BJ (cell line): ENCODE measurements around the gene GRIK1. TPM values are rescaled to one million over a fixed set of nuclear protein-coding genes. Genes with fewer than 3 reads are reported as not detected.

Experiments used
- CTCF ChIA-PET: fragments of 350-600 bp; formaldehyde crosslinking; extraction: SDS; loops from one replicate; lab custom pipeline; 2021; ENCODE audit warnings: antibody characterized with exemption, inconsistent platforms; lab: Yijun Ruan, JAX
- POLR2A ChIA-PET: fragments of 300-600 bp; sonication (Branson Sonifier 250); formaldehyde crosslinking; extraction: SDS; loops from one replicate; lab custom pipeline; 2021; ENCODE audit warnings: antibody characterized with exemption; lab: Charles Lee
- DNase-seq: peaks from one replicate; pipeline ENCODE4 v3.0.0-alpha.2; 2011; ENCODE audit warnings: low read depth
- H3K27me3 ChIP-seq: 2 replicates; pipeline ENCODE4 v1.6.0; 2011; ENCODE audit warnings: low read length; ENCODE audit not compliant: control insufficient read depth, insufficient read depth
- H3K36me3 ChIP-seq: 2 replicates; pipeline ENCODE4 v1.5.1; 2011; ENCODE audit warnings: low read length; ENCODE audit not compliant: control insufficient read depth, insufficient read depth
- H3K4me3 ChIP-seq: 2 replicates; pipeline ENCODE4 v1.5.1; 2011; ENCODE audit warnings: low read depth, mild to moderate bottlenecking, control low read depth, low read length
- polyA plus RNA-seq: library from polyadenylated mRNA; depleted of rRNA; stranded (reverse); fragments of >200 nt; gene quantifications from 2 replicates; pipeline ENCODE4 v1.2.3, GENCODE V29; 2011
- TF ChIP-seq, protein P1 (sequence below): IDR thresholded peaks from 2 replicates; pipeline ENCODE4 v1.5.1; 2011; ENCODE audit warnings: low read depth, mild to moderate bottlenecking, control low read depth, inconsistent platforms, low read length, moderate library complexity; ENCODE audit not compliant: insufficient read depth

The GRIK1 gene
- polyA plus RNA-seq, 1 experiment = 0.04 TPM

DNA sequence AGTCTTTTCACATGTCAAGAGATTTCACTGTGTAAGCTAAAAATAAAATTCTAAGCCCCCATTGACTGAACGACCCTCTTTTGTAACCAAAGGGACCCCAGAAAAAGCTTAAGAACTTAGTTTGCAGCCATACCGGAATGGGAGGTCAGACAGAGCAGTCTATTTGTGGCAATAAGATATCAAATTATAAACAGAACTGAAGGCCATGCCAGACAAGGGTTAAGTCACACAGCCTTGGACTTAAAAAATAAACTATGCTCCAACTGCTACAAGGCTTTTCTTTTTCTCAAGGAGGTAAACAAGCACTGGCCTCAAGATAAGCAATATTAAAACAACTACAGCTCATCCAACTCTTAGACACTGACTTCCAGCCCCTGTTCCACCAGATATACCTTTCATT is 384.2 kb downstream of the GRIK1 start:
- Histone ChIP-seq H3K4me3 (no peak overlapping the region), H3K36me3 (no peaks in the 10 kb centered on the region), H3K27me3 (no peaks in the 10 kb centered on the region)
- POLR2A ChIA-PET = no interaction called here
- DNase-seq = no peak
- TF ChIP-seq, protein P1, sequence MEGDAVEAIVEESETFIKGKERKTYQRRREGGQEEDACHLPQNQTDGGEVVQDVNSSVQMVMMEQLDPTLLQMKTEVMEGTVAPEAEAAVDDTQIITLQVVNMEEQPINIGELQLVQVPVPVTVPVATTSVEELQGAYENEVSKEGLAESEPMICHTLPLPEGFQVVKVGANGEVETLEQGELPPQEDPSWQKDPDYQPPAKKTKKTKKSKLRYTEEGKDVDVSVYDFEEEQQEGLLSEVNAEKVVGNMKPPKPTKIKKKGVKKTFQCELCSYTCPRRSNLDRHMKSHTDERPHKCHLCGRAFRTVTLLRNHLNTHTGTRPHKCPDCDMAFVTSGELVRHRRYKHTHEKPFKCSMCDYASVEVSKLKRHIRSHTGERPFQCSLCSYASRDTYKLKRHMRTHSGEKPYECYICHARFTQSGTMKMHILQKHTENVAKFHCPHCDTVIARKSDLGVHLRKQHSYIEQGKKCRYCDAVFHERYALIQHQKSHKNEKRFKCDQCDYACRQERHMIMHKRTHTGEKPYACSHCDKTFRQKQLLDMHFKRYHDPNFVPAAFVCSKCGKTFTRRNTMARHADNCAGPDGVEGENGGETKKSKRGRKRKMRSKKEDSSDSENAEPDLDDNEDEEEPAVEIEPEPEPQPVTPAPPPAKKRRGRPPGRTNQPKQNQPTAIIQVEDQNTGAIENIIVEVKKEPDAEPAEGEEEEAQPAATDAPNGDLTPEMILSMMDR = no peak
- CTCF ChIA-PET = no interaction called here

DNA sequence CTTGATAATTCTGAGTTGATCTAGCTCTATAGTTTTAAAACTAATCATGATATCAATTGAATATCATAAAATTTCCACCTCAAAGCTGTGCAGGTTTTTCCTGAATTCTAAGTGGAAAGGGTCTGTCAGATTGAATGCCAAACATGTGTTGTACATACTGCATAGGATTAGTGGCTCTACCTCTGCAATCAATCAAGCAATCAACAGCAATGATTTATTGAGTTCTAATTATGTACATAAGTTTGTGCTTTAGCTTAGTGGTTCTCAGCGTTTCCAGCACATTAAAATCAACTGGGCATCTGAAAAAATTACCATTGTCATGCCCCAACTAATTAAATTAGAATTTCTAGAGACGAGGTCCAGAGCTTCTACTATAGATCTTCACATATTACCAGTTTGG is 389.6 kb downstream of the GRIK1 start:
- POLR2A ChIA-PET = no interaction called here
- H3K4me3 ChIP-seq = no peak overlapping the region
- H3K36me3 ChIP-seq = no peaks in the 10 kb centered on the region
- DNase-seq = no peak
- H3K27me3 ChIP-seq = no peaks in the 10 kb centered on the region
- CTCF ChIA-PET = interaction anchor here (1.3 kb wide), 1 partner anchor 9 kb away, joined by 3 read pairs; no protein-coding TSS in a partner anchor
- TF ChIP-seq, protein P1 = no peak

DNA sequence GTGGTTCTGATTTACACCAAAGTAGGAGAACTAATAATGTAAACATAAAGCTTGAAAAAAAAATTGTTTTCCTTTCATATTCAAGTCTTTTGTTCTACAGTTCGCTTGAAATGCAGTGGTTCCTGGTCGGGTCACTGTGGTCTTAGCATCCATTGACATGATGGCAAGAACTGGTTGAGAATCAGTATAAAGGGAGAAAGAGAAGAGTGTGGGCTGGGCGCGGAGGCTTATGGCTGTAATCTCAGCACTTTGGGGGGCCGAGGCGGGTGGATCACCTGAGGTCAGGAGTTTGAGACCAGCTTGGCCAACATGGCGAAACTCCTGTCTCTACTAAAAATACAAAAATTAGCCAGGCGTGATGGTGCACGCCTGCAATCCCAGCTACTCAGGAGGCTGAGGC is 390.2 kb downstream of the GRIK1 start:
- POLR2A ChIA-PET = no interaction called here
- no peaks in the 10 kb centered on the region; the same call in 1 of the 2 replicates for H3K36me3 ChIP-seq
- no peak for DNase-seq
- CTCF ChIA-PET = interaction anchor here (1.3 kb wide), 1 partner anchor 10 kb away, joined by 3 read pairs; no protein-coding TSS in a partner anchor
- no peaks in the 10 kb centered on the region for H3K27me3 ChIP-seq
- TF ChIP-seq, protein P1 = no peak
- no peak overlapping the region for H3K4me3 ChIP-seq

DNA sequence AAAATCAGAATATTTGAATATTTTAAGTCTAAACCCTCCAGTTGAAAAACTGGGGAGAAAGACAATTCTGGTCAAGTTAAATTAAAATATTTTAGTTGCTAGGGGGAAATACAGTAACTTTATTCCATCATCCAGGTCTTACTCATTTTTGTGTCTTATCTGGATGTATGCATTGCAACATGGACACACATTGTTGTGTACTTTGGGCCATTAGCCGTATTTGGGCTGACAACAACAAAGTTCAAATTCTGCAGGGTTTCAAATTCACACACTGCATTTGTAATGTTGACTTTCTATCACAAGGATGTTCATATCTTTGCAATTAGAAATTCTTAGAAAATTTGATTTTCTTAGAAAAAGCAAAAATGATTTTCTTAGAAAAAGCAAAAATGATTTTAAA is 391.8 kb downstream of the GRIK1 start:
- ChIA-PET CTCF (no interaction called here), POLR2A (no interaction called here)
- TF ChIP-seq, protein P1 = no peak
- no peaks in the 10 kb centered on the region for H3K27me3 ChIP-seq
- H3K4me3 ChIP-seq = no peak overlapping the region
- H3K36me3 ChIP-seq = no peaks in the 10 kb centered on the region; the same call in 1 of the 2 replicates
- no peak for DNase-seq

DNA sequence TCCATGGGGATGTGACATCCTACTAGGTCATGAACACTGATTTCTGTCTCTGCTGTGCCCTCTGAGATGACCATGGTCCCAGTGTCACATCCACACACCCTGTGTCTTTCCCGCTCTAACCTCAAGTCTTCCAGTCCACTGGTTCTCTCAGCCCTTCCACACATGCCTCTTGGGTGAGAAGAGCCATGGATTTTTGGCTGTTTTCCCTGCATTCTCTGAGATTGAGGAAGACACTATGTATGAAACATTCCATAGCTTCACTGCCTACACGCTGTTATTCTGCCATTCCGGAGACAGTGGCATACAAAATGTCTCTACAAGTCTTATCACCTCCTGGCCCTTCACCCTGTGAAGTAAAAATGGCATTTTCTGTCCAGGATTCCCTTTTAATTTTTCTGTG is 393.7 kb downstream of the GRIK1 start:
- no peaks in the 10 kb centered on the region; the same call in 1 of the 2 replicates for H3K36me3 ChIP-seq
- no peaks in the 10 kb centered on the region for H3K27me3 ChIP-seq
- POLR2A ChIA-PET = no interaction called here
- DNase-seq = no peak
- CTCF ChIA-PET = interaction anchor here (1.4 kb wide), 1 partner anchor 10 kb away, joined by 3 read pairs; no protein-coding TSS in a partner anchor
- TF ChIP-seq, protein P1 = no peak
- no peak overlapping the region for H3K4me3 ChIP-seq
